Suppressor macrophage treated with lipopolysaccharide for 4 hours (primary cell): ENCODE data around the gene LCE2B.
"Not testable (repeated sequence)": the region's sequence is repeated elsewhere in the genome, so short reads cannot be mapped to it uniquely, and the experiment has no call there.

Experiments used
- DNase-seq: peaks from one replicate; pipeline ENCODE4 v3.0.0-alpha.2; 2020

LCE2B gene, protein sequence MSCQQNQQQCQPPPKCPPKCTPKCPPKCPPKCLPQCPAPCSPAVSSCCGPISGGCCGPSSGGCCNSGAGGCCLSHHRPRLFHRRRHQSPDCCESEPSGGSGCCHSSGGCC

DNA sequence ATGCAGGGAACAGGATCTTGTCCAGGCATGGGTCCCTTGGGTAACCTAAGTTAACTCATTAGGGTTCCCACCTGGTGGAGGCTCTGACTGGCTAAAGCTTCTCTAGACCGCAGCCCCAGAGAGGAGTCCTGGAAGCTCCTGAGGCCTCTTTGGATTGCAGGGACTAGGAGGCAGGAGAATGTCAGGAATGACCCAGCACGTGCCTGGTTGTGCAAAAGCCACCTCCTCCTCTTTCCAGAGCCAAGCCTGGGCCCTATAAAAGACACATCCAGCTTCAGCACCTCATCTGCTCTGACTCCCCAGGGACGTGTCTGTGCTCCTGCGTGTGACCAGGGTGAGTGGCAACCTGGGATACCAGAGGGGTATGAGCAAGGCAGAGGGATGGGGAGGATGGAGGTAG, at the start of gene LCE2B:
Gene LCE2B (plus strand): TSS at position 301 of the 400 bp plus-strand sequence. CDS start 721 bp downstream, outside the sequence.
- DNase-seq = not testable (repeated sequence)

GRCh38 chr1:152640351-152640750, 45.6 kb upstream of the LCE2B start:
- no peak for DNase-seq

- DNase-seq = no peak
Measured at GRCh38 chr1:152643945-152644344, 42.0 kb upstream of the LCE2B start.

- DNase-seq = no peak
Measured at GRCh38 chr1:152645146-152645545, 40.8 kb upstream of the LCE2B start.

DNA sequence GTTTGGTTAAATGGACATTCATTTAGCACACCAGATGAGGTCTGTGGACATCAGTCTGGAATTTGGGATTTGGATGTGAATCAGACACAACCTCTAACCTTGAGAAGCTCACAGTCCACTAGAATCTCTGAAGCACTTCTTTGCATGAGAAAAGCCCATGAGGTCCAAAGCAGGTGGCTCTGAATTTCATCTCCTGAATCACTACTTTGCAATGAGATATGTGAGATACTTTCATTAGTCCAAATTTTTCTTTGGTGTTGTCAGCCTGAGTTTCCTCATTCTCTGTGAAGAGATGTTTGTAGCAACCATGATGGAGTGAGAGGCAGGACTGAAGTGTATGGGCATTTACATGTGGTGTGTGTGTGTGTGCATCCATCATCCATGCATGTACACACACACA, 39.3 kb upstream of the LCE2B start:
- DNase-seq = no peak

DNA sequence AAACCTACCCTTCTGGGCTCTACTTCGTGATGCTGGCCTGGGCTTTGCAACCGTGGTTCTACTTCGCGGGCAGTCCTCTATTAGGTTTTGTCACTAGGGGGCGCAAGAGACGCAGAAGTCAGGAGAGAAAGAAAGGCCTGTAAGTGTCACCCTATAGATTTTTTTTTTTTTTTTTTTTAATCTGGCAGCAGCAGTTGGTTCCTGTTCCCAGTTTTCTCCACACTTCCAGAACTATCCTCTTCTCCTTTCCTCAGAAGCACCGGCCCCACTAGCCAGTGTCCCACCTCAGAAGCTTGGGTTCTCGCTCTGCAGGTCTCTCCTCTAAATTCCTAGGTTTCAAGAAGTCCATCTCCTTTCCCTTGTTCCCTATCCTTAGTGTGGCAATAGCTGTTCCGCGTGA, 31.8 kb upstream of the LCE2B start:
- peak; percentile 79 for DNase-seq

DNA sequence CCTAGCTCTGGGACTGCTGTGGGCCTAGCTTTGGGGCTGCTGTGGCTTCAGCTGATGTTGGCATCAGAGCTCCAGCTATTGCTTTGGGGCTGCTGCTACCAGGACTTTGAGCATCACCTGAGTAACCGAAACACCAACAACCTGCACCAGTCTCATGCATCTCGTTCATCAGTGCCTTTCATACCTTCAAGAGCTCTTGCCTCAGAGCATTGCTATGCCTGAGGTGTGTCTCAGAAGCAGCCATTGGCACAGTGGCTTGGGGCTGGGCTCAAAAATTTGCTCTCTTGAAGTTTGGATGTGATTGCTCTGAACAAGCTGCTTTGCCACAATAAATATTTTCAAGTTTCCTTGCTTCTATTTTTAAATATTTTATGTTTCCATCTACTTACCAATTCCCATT, 29.5 kb upstream of the LCE2B start:
- no peak for DNase-seq

DNA sequence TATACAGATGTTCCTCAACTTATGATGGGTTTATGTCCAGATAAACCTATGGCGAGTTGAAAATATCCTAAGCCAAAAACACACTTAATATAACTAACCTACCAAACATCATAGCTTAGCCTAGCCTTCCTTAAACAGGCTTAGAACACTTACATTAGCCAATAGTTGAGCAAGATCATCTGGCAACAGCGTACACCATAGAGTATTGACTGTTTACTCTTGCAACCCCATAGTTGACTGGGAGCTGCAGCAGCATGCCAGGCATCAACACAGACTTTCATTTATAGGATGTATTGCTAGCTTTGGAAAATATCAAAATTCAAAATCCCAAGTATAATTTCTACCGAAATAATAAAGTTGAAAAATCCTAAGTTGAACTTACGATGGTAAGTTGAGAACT, 28.2 kb upstream of the LCE2B start:
- no peak for DNase-seq

- no peak for DNase-seq
Measured at GRCh38 chr1:152658649-152659048, 27.3 kb upstream of the LCE2B start.

DNA sequence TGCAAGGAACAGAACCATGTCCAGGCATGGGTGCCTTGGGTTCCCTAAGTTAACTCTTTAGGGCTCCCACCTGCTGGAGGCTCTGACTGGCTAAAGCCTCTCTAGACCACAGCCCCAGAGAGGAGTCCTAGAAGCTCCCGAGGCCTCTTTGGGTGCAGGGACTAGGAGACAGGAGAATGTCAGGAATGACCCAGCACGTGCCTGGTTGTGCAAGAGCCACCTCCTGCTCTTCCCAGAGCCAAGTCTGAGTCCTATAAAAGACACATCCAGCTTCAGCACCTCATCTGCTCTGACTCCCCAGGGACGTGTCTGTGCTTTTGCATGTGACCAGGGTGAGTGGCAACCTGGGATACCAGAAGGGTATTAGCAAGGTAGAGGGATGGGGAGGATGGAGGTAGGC, 22.8 kb upstream of the LCE2B start, which contains the start of gene LCE2D:
Gene LCE2D (plus strand): TSS at position 283 of the 400 bp plus-strand sequence. CDS start 726 bp downstream, outside the sequence.
- no peak for DNase-seq

DNA sequence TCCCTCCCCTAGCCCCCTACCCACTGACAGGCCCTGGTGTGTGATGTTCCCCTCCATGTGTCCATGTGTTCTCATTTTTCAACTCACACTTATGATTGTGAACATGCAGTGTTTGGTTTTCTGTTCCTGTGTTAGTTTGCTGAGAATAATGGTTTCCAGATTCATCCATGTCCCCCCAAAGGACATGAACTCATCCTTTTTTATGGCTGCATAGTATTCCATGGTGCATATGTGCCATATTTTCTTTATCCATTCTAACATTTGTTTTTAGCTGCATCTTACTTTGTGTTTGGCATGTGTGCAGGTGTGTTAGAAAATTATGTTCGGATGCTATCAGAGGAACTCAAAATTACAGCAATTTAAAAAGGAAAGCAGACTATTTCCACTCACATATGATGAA, 19.8 kb upstream of the LCE2B start:
- not testable (repeated sequence) for DNase-seq

- DNase-seq = no peak
Measured at GRCh38 chr1:152667648-152668047, 18.3 kb upstream of the LCE2B start.

- DNase-seq = no peak
Measured at GRCh38 chr1:152673016-152673415, 12.9 kb upstream of the LCE2B start.

DNA sequence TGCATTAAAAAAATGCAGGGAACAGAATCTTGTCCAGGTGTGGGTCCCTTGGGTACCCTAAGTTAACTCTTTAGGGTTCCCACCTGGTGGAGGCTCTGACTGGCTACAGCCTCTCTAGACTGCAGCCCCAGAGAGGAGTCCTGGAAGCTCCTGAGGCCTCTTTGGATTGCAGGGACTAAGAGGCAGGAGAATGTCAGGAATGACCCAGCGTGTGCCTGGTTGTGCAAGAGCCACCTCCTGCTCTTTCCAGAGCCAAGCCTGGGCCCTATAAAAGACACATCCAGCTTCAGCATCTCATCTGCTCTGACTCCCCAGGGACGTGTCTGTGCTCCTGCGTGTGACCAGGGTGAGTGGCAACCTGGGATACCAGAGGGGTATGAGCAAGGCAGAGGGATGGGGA, 10.9 kb upstream of the LCE2B start, which contains the start of gene LCE2C:
Gene LCE2C (plus strand): TSS at position 297 of the 400 bp plus-strand sequence. CDS start 737 bp downstream, outside the sequence.
- DNase-seq = not testable (repeated sequence)

GRCh38 chr1:152679459-152679858, 6.5 kb upstream of the LCE2B start:
- no peak for DNase-seq

- no peak for DNase-seq
Measured at GRCh38 chr1:152681616-152682015, 4.3 kb upstream of the LCE2B start.

DNA sequence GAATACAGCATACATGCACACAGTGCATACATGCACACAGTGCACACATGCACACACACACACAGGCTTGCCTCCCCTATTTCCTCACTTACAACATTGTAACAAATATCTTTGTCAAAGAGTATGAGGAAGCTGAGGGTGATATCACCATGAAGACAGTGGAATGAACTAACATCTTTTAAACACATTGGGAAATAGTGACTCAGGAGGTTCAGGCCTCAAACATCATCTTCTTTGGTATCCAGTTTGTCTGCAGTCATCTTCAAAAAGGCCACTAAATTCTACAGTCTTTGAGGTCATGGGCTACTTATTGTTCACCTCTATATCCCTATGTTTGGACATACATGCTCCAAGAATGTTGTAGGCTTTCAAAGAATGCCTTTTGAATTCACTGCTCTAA, 2.1 kb upstream of the LCE2B start:
- no peak for DNase-seq

DNA sequence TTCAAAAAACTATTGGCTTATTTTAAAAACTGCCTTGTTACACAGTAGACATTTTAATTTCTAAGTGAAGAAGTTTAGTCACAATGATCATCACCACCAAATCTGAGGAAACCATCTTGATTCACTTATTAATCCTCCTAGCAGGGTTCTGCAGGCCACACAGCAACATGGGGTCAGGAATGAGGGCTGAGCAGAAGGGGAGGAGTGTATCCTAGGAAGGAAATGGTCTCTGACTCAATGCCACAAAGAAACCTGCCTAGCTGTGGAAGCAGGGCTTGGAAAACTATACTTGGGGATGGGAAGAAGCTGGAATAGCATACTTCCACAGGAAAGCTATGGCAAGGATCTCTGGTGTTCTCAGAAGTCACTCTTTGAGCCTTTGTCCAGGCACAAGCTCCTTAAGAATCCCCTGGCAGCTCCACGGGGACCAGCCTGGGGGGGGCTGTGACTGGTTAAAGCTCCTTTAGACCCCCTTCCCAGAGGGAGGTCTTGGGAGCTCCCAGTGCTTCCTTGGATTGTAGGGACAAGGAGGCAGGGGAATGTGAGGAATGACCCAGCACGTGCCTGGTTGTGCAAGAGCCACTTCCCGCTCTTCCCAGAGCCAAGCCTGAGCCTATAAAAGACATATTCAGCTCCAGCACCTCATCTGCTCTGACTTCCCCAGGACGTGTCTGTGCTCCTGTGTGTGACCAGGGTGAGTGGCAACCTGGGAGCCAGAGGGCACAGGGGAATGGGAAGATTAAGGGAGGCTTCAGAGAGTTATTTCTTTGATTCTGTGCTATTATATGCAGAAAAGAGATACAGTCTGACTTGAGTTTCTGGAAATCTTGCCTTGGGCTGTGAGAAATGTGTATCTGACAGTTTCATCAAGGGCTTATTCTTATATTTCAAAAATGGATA, 12.0 kb downstream of the LCE2B start, which contains the start of gene LCE2A:
Gene LCE2A (plus strand): TSS at position 645 of the 900 bp plus-strand sequence. CDS start 557 bp downstream, outside the sequence.
- DNase-seq = no peak

DNA sequence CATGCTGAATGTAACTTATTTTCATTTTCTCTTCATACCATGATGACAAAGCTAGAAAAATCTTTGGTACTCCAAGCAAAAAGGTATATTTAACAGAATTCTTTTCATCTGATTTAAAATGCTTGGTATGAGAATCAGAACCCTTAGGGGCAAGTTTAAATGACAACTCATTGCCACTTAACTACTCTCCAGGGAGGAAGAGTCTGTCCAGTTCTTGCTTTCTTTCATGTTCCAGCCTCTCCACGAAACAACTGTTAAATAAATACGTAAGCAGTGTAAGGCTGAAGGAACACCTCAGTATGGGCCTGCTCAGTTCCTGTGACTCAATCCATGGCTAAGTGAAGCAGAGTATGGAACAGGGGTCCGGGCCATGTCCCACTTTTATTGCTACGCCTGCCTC, 13.8 kb downstream of the LCE2B start:
- DNase-seq = no peak

DNA sequence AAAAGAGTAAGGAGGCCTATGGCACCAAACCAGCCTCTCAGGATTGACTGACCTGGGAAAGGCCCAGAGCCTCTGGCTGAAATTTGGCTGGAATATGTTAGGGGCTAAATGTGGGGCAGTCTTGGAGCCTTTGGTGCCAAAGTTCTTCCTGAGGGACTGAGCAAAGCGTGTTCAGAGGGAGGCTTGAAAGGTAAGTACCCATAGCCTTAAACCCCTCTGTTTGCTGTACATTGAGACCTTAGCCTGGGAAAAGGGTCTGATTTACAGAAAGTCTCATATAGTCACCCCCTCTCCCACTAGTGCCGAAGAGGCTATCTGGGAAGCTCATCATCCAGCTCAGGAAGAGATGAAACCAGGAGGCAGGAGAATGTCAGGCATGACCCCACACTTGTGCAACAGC, 21.9 kb downstream of the LCE2B start, which contains the start of gene LCE4A:
Gene LCE4A (plus strand): TSS at position 301 of the 400 bp plus-strand sequence. CDS start 916 bp downstream, outside the sequence.
- no peak for DNase-seq

- no peak for DNase-seq
Measured at GRCh38 chr1:152718238-152718637, 32.3 kb downstream of the LCE2B start.

DNA sequence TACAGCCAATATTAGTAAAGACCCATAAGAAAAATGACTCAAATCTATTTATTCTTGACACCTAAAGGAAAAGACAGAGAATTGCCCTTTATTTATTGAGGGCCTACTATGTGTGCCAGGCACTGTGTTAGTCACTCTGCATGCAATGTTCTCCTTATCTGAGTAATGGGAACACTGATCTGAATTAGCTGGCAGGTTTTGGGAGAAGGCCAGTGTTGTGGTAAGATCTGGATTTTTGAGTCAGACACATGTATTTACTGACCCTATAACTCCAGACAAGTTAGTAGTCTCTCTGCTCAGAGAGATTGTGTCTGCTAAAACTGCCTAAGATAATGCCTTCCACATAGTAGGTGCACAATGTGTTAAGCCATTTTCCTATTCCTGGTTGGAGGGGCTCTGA, 39.3 kb downstream of the LCE2B start:
- DNase-seq = no peak

DNA sequence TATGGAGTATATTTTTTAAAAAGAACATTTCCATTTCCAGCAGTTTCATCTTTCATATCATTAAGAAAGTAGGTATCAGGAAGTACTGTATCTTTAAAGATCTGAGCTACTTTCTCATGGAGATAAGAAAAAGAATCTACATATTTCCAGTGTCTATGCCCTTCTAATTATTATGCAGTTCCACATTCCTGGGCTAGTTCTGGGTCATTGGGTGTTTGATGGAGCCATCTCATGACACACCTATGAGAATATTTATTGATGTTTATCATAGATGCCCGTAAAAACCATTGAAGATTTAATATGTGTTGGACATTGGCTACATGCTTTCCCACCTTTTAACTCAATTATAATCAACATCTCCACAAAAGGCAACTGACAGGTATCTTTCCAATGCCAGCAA, 43.1 kb downstream of the LCE2B start:
- no peak for DNase-seq

DNA sequence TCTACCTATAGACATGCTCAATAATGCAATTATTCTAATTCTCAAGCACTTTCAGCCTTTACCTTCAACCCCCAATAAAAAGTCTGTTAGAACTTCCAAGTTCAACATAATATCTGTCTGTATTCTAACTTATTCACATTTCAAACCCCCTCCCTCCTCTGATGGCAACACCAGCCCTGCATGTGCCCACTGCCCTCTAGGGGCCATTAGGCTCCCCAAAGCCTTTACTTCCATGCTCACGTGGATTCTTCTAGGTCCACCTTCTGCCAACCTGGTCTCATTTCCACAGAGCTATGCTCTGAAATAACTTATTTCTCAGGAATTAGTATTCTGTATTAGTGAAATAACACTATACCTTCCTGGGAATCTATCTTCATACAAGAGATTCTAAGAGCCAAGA, 49.7 kb downstream of the LCE2B start:
- DNase-seq = no peak
